Peyer's patch (tissue), 4 donors: ENCODE results near the gene MRAS.

ENCODE experiments used
- CTCF ChIP-seq, 6 experiments: fragments of 450-650 bp in 4 of 6; fragments of 200-600 bp in 2 of 6; sonication (generic) in 1 of 6; IDR thresholded peaks; one replicate each; pipeline ENCODE4 v1.5.1; 2017 to 2019; ENCODE audit warnings: antibody characterized with exemption in 6 of 6, mild to moderate bottlenecking in 3 of 6, moderate library complexity in 1 of 6
- POLR2A ChIP-seq, 2 donors: fragments of 450-650 bp; IDR thresholded peaks; one replicate each; pipeline ENCODE4 v1.5.1; 2017; ENCODE audit warnings: antibody characterized with exemption in 2 of 2, mild to moderate bottlenecking in 2 of 2, moderate library complexity in 2 of 2

- no peak for TF ChIP-seq CTCF (IDR thresholded peaks at IDR 0.05)
- no peak for TF ChIP-seq POLR2A (IDR thresholded peaks at IDR 0.05)
These were observed 84.3 kb downstream of the MRAS start for GRCh38 chr3:138432576-138433240.
